Ishikawa (cell line): ENCODE data around the gene PLCB1.

Experiments used
- CEBPB ChIP-seq: IDR thresholded peaks from 2 replicates; pipeline ENCODE4 v1.6.1; 2012
- CREB1 ChIP-seq: IDR thresholded peaks from 2 replicates; pipeline ENCODE4 v1.6.1; 2012; ENCODE audit warnings: low read depth
- EGR1 ChIP-seq: IDR thresholded peaks from 2 replicates; pipeline ENCODE4 v1.6.1; 2012
- EP300 ChIP-seq: IDR thresholded peaks from 2 replicates; pipeline ENCODE4 v1.6.1; 2012; ENCODE audit warnings: borderline replicate concordance
- FOXM1 ChIP-seq: IDR thresholded peaks from 2 replicates; pipeline ENCODE4 v1.6.1; 2012; ENCODE audit warnings: low read depth, borderline replicate concordance
- NFIC ChIP-seq: IDR thresholded peaks from 2 replicates; pipeline ENCODE4 v1.6.1; 2012
- RAD21 ChIP-seq: IDR thresholded peaks from 2 replicates; pipeline ENCODE4 v1.6.1; 2012; ENCODE audit warnings: low read depth
- TAF1 ChIP-seq: IDR thresholded peaks from 2 replicates; pipeline ENCODE4 v1.6.1; 2012; ENCODE audit warnings: low read depth, mild to moderate bottlenecking
- TCF12 ChIP-seq: IDR thresholded peaks from 2 replicates; pipeline ENCODE4 v1.6.1; 2012; ENCODE audit warnings: low read depth
- TEAD4 ChIP-seq: IDR thresholded peaks from 2 replicates; pipeline ENCODE4 v1.6.1; 2012
- YY1 ChIP-seq: IDR thresholded peaks from 2 replicates; pipeline ENCODE4 v1.6.1; 2012; ENCODE audit warnings: low read depth
- ZBTB7A ChIP-seq: IDR thresholded peaks from 2 replicates; pipeline ENCODE4 v1.6.1; 2012; ENCODE audit warnings: low read depth
- TF ChIP-seq, protein P1 (sequence below): IDR thresholded peaks from 2 replicates; pipeline ENCODE4 v1.6.1; 2012; ENCODE audit warnings: low read depth, mild to moderate bottlenecking
- TF ChIP-seq, protein P2 (sequence below): IDR thresholded peaks from 2 replicates; pipeline ENCODE4 v1.6.1; 2012
- TF ChIP-seq, protein P3 (sequence below): IDR thresholded peaks from 2 replicates; pipeline ENCODE4 v1.6.1; 2012

PLCB1 gene

DNA sequence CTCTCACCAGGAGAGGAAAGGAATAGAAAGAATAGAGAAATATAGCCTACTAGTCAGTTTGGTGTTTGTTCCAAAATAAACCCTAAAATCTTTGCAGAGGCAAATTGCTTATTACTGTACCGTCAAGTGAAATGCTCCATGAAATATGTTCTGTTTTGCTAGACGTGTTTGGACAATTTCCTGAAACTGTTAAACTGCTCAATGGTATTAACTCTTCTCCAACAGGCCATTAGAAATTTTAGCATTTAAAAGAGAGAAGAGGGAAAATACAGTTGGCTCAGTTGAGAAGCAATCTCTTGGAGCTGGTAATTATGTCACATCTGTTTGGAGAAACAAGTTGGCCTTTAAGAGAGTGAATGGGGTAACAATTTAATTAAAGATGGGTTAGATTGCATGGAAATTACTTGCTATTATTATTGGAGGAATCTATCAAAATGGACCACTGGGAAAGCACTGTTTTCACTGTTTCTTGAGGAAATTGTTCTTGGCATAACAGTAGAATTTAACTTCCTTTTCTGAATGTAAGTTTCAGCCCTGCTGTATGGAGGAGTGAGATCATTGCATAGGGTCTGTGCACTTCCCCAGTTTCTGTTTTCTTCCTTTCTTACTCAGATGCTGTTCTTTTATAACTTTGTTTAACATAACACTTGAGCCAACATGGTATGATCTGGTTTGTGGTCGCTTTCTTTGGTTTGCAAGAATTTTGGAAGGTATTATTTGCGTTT, 373.6 kb downstream of the PLCB1 start:
- no peak for TF ChIP-seq FOXM1
- no peak for TF ChIP-seq CREB1
- no peak for TF ChIP-seq TAF1
- no peak for TF ChIP-seq ZBTB7A
- no peak for TF ChIP-seq YY1
- no peak for TF ChIP-seq CEBPB
- no peak for TF ChIP-seq RAD21

DNA sequence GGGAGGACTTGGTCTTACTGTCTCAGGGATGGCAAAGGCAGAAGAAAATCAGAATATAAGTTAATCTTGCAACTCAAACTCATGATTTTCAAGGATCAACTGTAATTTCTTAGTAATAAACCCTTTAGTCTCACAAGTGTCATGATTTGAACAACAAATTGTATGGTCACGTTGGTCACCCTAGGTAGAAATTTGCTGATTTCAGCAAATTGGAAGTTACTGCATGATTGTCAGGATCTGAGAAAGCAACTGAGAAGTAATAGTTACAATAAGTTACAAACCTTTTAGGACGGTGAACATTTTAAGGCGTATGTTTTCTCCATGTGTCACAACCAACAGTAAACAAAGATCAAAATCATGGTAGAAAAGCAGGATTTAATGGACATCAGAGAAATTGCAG, 375.2 kb downstream of the PLCB1 start:
- TF ChIP-seq RAD21 = no peak
- TF ChIP-seq TAF1 = no peak
- no peak for TF ChIP-seq EP300
- no peak for TF ChIP-seq ZBTB7A
- TF ChIP-seq CEBPB = no peak
- TF ChIP-seq EGR1 = no peak
- TF ChIP-seq FOXM1 = no peak

DNA sequence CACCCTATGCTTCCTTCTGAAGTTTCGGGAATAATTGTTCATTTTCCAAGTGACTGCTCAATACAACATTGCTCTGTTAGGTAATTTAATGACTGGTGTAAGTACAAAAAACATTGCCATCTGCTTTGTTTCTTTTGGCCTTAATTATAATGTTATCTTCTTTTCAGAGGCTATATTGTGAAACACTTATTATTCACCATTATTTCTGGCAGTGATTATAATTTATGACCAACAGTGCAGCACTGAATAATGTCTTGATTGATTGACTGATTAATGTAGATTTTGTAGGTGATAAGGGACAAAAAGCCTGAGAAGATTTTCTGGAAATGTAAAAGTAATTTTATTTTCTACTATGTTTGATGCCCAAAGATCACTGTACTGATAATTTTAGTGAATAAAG, 377.7 kb downstream of the PLCB1 start:
- TF ChIP-seq CEBPB = no peak
- TF ChIP-seq, protein P1, sequence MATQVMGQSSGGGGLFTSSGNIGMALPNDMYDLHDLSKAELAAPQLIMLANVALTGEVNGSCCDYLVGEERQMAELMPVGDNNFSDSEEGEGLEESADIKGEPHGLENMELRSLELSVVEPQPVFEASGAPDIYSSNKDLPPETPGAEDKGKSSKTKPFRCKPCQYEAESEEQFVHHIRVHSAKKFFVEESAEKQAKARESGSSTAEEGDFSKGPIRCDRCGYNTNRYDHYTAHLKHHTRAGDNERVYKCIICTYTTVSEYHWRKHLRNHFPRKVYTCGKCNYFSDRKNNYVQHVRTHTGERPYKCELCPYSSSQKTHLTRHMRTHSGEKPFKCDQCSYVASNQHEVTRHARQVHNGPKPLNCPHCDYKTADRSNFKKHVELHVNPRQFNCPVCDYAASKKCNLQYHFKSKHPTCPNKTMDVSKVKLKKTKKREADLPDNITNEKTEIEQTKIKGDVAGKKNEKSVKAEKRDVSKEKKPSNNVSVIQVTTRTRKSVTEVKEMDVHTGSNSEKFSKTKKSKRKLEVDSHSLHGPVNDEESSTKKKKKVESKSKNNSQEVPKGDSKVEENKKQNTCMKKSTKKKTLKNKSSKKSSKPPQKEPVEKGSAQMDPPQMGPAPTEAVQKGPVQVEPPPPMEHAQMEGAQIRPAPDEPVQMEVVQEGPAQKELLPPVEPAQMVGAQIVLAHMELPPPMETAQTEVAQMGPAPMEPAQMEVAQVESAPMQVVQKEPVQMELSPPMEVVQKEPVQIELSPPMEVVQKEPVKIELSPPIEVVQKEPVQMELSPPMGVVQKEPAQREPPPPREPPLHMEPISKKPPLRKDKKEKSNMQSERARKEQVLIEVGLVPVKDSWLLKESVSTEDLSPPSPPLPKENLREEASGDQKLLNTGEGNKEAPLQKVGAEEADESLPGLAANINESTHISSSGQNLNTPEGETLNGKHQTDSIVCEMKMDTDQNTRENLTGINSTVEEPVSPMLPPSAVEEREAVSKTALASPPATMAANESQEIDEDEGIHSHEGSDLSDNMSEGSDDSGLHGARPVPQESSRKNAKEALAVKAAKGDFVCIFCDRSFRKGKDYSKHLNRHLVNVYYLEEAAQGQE = no peak
- no peak for TF ChIP-seq EP300
- TF ChIP-seq, protein P2, sequence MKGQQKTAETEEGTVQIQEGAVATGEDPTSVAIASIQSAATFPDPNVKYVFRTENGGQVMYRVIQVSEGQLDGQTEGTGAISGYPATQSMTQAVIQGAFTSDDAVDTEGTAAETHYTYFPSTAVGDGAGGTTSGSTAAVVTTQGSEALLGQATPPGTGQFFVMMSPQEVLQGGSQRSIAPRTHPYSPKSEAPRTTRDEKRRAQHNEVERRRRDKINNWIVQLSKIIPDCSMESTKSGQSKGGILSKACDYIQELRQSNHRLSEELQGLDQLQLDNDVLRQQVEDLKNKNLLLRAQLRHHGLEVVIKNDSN = no peak
- TF ChIP-seq YY1 = no peak
- no peak for TF ChIP-seq CREB1
- TF ChIP-seq, protein P3, sequence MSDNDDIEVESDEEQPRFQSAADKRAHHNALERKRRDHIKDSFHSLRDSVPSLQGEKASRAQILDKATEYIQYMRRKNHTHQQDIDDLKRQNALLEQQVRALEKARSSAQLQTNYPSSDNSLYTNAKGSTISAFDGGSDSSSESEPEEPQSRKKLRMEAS = no peak
- TF ChIP-seq NFIC = no peak
- no peak for TF ChIP-seq TCF12

DNA sequence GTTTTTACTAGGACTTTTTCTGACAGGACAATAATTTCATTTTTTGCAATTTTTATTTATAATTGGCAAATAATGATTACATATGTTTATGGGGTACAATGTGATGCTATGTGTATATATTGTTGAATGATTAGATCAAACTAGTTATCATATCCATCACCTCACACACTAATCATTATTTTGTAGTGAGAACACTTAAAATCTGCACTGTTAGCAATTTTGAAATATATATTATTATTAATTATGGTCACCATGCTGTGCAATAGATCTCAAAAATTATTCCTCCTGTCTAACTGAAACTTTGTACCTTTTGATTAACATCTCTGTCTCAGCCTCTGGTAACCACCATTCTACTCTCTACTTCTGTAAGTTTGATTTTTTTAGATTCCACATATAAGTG, 378.7 kb downstream of the PLCB1 start:
- TF ChIP-seq, protein P3 = no peak
- TF ChIP-seq CEBPB (no peak), FOXM1 (no peak), EP300 (no peak), CREB1 (no peak), TCF12 (no peak), TEAD4 (no peak), TAF1 (no peak), NFIC (no peak), RAD21 (no peak), YY1 (no peak), ZBTB7A (no peak), EGR1 (no peak)
- TF ChIP-seq, protein P1 = no peak
- TF ChIP-seq, protein P2 = no peak

DNA sequence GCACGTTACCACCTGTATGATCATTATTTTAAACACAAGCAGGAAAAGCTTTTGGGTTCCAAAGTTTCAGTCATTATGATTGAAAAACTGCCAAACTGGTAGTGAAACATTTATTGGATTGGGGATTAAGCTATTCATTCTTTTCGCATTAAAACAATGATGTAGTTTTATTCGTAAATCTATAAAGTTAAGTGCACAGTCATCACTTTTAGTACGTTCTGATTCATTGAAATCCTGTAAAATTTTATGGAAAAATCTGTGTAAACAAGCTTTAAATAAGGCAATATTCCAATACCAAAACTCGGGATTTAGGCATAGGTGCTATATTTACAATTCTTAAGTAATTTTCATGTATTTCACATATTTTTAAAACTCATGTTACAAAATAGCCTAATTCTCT, 379.9 kb downstream of the PLCB1 start:
- TF ChIP-seq RAD21 = no peak
- TF ChIP-seq EGR1 = no peak
- TF ChIP-seq, protein P3 = no peak
- TF ChIP-seq CEBPB = no peak
- no peak for TF ChIP-seq NFIC
- TF ChIP-seq CREB1 = no peak
- no peak for TF ChIP-seq EP300
- TF ChIP-seq YY1 = no peak
- no peak for TF ChIP-seq ZBTB7A
- no peak for TF ChIP-seq TEAD4
- TF ChIP-seq FOXM1 = no peak
